HG03521 (cell line): ENCODE data around the gene TACR1.
A peak's percentile ranks its signal among the peaks of the same experiment; 100 is the strongest.
"Not testable (repeated sequence)": the region's sequence is repeated elsewhere in the genome, so short reads cannot be mapped to it uniquely, and the experiment has no call there.

Experiments
- ATAC-seq: cut with Tn5 transposase; IDR thresholded peaks from one replicate; pipeline ENCODE4 v1.9.1; 2021; ENCODE audit warnings: mild to moderate bottlenecking, moderate library complexity; ENCODE audit not compliant: unreplicated experiment

TACR1 gene

GRCh38 chr2:75094405-75094804 lies 104.9 kb downstream of the TACR1 start:
- no peak for ATAC-seq

- ATAC-seq: no peak
These were observed 108.4 kb downstream of the TACR1 start for GRCh38 chr2:75090770-75091515.

GRCh38 chr2:75089471-75089870 lies 109.8 kb downstream of the TACR1 start:
- ATAC-seq: no peak

GRCh38 chr2:75088791-75089190 lies 110.5 kb downstream of the TACR1 start:
- ATAC-seq: no peak

GRCh38 chr2:75087736-75088135 lies 111.6 kb downstream of the TACR1 start:
- no peak for ATAC-seq

- ATAC-seq: no peak
These were observed 119.7 kb downstream of the TACR1 start for GRCh38 chr2:75079575-75079974.

GRCh38 chr2:75077909-75078308 lies 121.4 kb downstream of the TACR1 start:
- ATAC-seq: no peak

GRCh38 chr2:75076088-75076487 lies 123.2 kb downstream of the TACR1 start:
- no peak for ATAC-seq

GRCh38 chr2:75074708-75075107 lies 124.6 kb downstream of the TACR1 start:
- ATAC-seq: no peak

- ATAC-seq: no peak
These were observed 125.1 kb downstream of the TACR1 start for GRCh38 chr2:75074228-75074627.

GRCh38 chr2:75071766-75072165 lies 127.6 kb downstream of the TACR1 start:
- no peak for ATAC-seq

GRCh38 chr2:75068546-75068945 lies 130.8 kb downstream of the TACR1 start:
- ATAC-seq: no peak

- no peak for ATAC-seq
These were observed 131.8 kb downstream of the TACR1 start for GRCh38 chr2:75067506-75067905.

GRCh38 chr2:75066121-75066902 lies 133.0 kb downstream of the TACR1 start:
- no peak for ATAC-seq

GRCh38 chr2:75065402-75066008 lies 133.8 kb downstream of the TACR1 start:
- no peak for ATAC-seq

GRCh38 chr2:75064691-75065396 lies 134.5 kb downstream of the TACR1 start:
- ATAC-seq: peak; percentile 67

GRCh38 chr2:75063906-75064305 lies 135.4 kb downstream of the TACR1 start:
- no peak for ATAC-seq

GRCh38 chr2:75058427-75058826 lies 140.9 kb downstream of the TACR1 start:
- no peak for ATAC-seq

GRCh38 chr2:75057150-75057549 lies 142.2 kb downstream of the TACR1 start:
- not testable (repeated sequence) for ATAC-seq

- ATAC-seq: peak; percentile 60
These were observed 143.3 kb downstream of the TACR1 start for GRCh38 chr2:75055820-75056675.
